Right kidney (tissue), 9 donors: ENCODE data around the gene ZNF112.
"Not testable (repeated sequence)": the region's sequence is repeated elsewhere in the genome, so short reads cannot be mapped to it uniquely, and the experiment has no call there.

Experiments used
- DNase-seq: peaks from one replicate; pipeline ENCODE4 v3.0.0-alpha.2; 2016
- long read RNA-seq, 8 donors: transcript quantifications; one replicate each; lab custom pipeline, GENCODE V29; 2026

ZNF112 gene
- long read RNA-seq, donor 1, partial matches to known transcripts: 0 of 3 reads
- long read RNA-seq, donor 1, other reads (novel, unspliced or antisense): 0 of 3 reads
- long read RNA-seq, donor 2: 0 reads
- long read RNA-seq, donor 3, partial matches to known transcripts: 0 of 1 reads
- long read RNA-seq, donor 3, other reads (novel, unspliced or antisense): 0 of 1 reads
- long read RNA-seq, donor 4, partial matches to known transcripts: 0 of 3 reads
- long read RNA-seq, donor 4, other reads (novel, unspliced or antisense): 0 of 3 reads
- long read RNA-seq, donor 5: 0 reads
- long read RNA-seq, donor 6, partial matches to known transcripts: 0 of 1 reads
- long read RNA-seq, donor 6, other reads (novel, unspliced or antisense): 0 of 1 reads
- long read RNA-seq, donor 7, partial matches to known transcripts: 0 of 3 reads
- long read RNA-seq, donor 7, other reads (novel, unspliced or antisense): 0 of 3 reads
- long read RNA-seq, donor 8, partial matches to known transcripts: 0 of 1 reads
- long read RNA-seq, donor 8, other reads (novel, unspliced or antisense): 0 of 1 reads

- DNase-seq: peak; percentile 82
Observed at GRCh38 chr19:44356383-44357111, at the start of gene ZNF112. Gene ZNF112 (minus strand): TSS chr19:44356680. CDS start chr19:44340539, 16,141 bp downstream.

- peak; percentile 85 for DNase-seq
Observed at GRCh38 chr19:44401139-44402115, 44.9 kb upstream of the ZNF112 start, which contains the start of gene ZNF285. Gene ZNF285 (minus strand): TSS chr19:44401608. CDS start chr19:44397213, 4,395 bp downstream.

- not testable (repeated sequence) for DNase-seq
Observed at GRCh38 chr19:44389268-44389667, 32.8 kb upstream of the ZNF112 start.

- DNase-seq: no peak
Observed at GRCh38 chr19:44374789-44375188, 18.3 kb upstream of the ZNF112 start.

- DNase-seq: no peak
Observed at GRCh38 chr19:44371815-44372480, 15.5 kb upstream of the ZNF112 start.

GRCh38 chr19:44367024-44367423, 10.5 kb upstream of the ZNF112 start:
- no peak for DNase-seq

GRCh38 chr19:44346556-44346955, 9.9 kb downstream of the ZNF112 start:
- no peak for DNase-seq

- no peak for DNase-seq
Observed at GRCh38 chr19:44345959-44346358, 10.5 kb downstream of the ZNF112 start.

- no peak for DNase-seq
Observed at GRCh38 chr19:44344255-44344654, 12.2 kb downstream of the ZNF112 start.

- DNase-seq: no peak
Observed at GRCh38 chr19:44341794-44342193, 14.7 kb downstream of the ZNF112 start.

GRCh38 chr19:44334639-44335038, 21.8 kb downstream of the ZNF112 start:
- peak; percentile 2 for DNase-seq

- no peak for DNase-seq
Observed at GRCh38 chr19:44332145-44332544, 24.3 kb downstream of the ZNF112 start.

- DNase-seq: no peak
Observed at GRCh38 chr19:44315883-44316282, 40.6 kb downstream of the ZNF112 start.

- no peak for DNase-seq
Observed at GRCh38 chr19:44313231-44313630, 43.2 kb downstream of the ZNF112 start.

- no peak for DNase-seq
Observed at GRCh38 chr19:44308011-44308410, 48.5 kb downstream of the ZNF112 start.

- no peak for DNase-seq
Observed at GRCh38 chr19:44306283-44306682, 50.2 kb downstream of the ZNF112 start.

- no peak for DNase-seq
Observed at GRCh38 chr19:44305457-44305856, 51.0 kb downstream of the ZNF112 start.

- peak; percentile 85 for DNase-seq
Observed at GRCh38 chr19:44304659-44305193, 51.8 kb downstream of the ZNF112 start, which contains the start of gene ZNF235. Gene ZNF235 (minus strand): TSS chr19:44305025. CDS start chr19:44303404, 1,621 bp downstream.

GRCh38 chr19:44303976-44304568, 52.4 kb downstream of the ZNF112 start:
- no peak for DNase-seq

- no peak for DNase-seq
Observed at GRCh38 chr19:44303320-44303719, 53.2 kb downstream of the ZNF112 start.
